ENCODE data around the gene RXRG.
A peak's percentile ranks its signal among the peaks of the same experiment; 100 is the strongest.

The RXRG gene

DNA sequence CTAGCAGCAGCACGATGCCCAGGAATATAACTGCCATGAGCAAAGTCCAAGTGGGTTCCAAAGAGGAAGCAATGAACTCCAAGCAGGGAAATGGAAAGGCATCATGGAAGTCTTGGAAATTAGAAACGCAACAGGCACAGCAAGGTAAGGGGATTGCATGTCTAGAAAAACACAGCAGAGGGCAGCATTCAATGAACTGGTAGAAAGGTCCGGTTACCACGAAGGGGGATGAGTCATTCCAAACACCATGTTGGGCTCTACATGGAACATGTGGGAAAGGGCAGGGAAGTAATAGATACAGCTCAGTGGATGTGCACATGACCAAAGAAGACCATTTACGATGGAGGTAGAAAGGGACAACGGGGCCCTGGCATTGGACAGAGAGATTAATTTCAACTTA lies 36.4 kb downstream of the RXRG start:
- DNase-seq = no peak

DNA sequence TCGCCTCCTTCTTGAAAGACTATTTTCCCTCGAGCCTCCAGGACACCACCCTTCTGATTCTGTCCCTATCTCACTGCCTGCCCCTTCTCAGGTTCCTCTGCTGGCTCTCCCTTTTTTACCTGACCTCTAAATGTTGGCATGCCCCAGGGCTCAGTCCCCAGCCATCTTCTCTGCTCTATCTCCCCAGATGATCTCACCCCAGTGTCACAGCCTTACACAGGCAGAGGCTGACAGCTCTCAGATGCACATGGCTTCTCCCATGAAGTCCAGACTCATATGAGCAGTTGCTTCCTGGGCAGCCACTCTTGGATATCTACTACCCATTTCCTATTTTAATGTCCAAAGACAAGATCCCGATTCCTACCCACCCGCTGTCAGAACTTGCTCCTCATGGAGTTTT lies 37.5 kb downstream of the RXRG start:
- no peak for DNase-seq

DNA sequence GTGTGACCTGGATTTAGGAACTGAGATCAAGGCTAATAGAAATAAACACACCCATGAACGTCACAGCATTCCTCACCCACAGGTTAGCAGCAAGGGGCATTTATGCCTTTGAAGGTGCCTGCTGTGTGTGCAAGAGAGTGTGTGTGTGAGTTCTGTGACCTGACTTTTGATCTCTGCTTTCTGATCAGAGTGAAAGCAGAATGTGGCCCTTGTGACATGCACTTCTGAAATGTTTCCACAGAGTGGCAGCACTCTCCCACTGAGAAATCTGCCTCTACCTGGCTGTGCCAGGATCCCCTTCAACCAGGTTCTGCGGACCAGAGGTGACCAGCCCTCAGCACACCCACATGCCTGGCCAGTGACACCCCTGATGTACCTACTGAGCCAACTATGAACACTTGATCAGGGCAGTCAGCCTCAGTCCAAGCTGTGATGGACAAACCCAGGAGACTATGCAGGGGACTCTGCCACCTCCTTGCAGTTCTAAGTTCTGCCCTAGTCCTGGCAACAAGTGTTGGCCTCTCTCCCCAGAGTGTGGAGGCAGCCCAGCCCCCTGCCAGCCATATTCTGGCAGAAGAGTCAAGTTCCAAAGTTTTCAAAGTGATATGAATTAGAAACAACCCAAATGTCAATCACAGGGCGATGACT lies 41.0 kb downstream of the RXRG start:
- DNase-seq = peak in 1 of 5 experiments; percentile 41

DNA sequence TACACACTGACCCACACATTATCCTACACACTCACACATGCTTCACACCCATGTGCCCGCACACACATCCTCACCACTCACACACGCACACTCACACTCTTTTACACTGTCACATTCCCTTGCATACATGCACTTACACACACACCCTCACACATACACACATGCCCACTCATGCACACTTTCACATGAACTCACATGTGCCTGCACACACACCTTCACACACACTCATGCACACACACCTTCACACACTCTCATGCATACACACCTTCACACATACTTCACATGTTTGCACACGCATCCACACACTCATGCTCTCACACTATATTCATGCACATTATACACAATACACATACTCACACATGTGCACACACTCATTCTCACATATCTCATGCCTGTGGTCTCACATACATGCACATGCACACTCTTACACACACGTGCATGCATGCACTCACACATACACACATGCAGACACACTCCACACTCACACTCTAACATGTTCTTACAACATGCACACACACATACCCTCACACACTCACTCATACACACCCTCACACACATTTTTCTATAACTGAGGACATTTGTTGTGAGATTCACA lies 42.3 kb downstream of the RXRG start:
- no peak for DNase-seq

DNA sequence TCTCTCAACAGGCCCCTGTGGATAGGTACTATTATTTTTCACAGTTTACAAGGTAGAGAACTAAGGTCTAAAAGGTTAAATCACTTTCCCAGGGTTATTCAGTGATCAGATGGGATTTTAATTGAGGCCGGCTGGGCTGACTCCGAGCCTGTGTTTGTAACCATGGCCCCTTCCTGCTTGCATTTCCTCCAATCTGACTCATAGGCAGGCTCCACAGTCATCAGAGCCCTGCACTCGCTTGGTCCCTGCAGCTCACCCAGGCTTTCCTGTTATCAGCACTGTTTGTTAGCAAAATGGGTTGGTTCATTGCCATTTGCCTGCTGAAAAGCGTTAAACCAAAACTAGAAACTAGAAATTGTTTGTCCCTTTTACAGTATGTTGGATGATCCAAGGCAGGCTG lies 47.0 kb downstream of the RXRG start:
- DNase-seq = peak in 1 of 5 experiments; percentile 39

DNA sequence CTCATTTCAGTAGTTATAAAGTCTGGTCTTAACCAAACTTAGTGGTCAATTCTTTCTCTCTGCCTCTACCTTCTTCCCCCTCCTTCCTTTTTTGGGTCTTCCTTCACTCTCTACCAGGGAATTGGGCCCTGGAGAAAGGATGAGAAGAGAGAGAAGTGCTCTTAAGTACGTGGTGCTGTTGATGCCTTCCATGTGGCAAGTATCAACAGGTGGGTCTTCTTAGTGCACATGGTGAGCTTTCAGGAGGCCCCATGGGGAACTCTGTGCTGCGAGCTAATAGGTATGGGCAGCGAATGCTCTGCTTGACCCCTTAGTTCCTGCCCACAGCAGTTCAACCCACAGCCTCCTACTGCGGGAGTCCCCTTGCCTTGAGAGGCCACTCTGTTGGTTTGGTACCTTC lies 49.0 kb downstream of the RXRG start:
- DNase-seq = no peak

DNA sequence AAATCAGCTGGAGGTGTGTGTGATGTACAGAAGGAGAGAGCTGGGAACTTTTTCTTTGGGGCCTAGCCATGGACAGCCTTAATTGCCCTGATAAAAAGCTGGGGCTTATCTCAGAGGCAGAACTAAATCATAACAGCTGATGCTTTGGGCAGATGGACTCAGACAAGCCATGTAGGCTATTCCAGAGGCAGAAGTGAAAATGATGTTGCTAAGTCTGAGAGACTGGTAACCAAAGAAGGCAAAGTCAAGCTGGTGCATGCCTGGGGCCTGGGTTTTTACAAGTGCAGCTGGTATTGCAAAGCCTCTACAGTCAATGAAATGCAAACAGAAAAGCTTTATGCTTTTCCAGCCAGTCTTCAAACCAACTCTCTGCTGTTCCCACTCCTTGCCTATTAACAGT lies 49.4 kb downstream of the RXRG start:
- no peak for DNase-seq

DNA sequence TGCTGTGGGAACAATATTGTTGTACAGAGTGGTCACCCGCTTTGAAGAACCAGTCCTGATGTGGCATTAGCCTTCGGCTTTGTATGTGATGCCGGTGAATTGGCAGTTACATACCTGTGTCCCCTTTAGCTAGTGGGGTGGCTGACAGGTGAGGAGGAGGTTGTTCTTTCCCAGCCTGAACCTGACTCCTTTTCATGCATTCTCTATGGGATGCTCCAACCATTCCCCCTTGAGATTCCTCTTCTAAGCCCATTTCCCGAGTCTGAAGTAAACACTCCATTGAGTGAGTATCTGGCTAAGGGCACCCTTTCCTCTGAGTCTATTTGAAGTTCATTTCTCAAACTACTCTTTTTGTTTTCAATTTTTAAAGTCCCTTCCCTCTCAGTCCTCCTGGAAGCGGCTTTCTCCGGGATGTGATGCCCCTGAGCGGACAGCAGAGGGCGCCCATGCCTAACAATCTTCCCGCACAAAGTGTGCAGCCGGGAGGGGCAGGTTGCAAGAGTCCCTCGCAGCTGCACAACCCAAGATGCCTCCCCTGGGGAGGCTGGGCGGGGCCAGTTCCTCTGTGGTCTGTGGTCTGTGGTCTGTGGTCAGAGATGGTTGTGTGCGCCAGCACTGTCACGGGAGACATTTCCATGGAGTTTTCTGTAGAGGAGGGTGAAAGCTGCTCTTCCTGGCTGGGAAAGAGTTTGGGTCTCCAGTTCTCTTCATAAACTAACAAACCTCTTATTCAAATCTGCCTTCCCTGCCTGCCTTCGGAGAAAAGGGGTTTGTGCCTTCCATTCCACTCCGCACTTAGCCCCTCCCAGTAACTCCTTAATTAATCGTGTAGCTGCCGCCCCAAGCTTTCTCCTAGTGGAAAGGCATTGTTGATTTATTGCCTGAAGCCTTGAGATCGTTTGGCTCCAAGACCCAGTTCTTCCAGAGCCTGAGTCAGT lies 52.0 kb downstream of the RXRG start:
- peak; percentile 75 to 95 (median 86) for DNase-seq

DNA sequence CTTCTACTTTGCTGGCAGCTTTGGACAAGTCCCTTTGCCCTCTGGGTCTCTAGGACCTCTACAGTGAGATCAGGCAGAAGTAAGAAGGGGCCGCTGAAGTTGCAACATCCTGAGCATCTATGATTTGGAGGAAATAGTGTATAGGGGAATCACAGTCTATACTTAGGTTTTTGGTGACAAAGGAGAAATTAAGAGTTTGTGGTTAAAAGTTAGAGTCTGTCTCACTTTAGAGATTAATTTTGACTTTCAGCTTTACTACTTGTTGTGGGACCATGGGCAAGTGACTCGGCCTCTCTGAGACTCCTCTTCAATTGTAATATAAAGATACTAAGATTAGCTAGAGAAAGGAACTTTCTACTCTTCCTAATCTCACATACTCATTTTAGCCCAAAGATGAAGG lies 55.3 kb downstream of the RXRG start:
- no peak for DNase-seq

DNA sequence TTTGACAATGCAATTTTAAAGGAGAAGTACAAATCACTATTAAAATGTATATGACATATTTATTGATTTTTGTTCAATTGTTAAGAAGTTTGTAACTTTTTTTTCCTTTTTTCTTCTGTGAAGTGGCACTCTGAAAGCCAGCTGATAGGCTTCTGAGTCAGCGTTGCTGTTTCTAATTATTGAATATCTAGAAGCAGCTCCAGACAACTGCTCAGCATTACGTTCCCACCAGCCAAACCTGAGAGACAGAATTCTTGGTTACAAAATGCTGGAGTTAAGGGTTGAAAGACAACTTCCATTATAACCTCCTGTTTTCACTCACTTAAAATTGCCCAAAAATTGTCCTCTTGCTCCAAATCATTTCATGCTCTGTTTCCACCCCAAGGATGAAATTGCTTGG lies 57.0 kb downstream of the RXRG start:
- DNase-seq = no peak

DNA sequence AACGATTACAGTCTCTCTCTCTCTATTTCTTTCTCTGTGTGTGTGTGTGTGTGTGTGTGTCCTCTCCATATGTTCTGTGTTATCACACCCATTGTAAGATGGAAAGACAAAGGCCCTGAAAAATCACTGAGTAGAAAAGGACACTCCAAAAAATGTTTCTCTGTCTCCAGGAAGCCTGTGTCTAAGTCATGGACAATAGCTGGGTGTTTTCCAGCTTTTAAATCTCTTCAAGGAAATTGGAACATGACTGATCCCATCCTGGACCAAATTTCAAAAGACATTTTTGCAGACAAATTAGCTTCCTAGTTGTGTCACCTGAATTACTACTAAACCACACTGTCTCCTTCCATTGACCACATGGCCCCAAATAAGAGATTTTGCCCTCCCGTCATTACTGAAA lies 57.4 kb downstream of the RXRG start:
- DNase-seq = no peak

DNA sequence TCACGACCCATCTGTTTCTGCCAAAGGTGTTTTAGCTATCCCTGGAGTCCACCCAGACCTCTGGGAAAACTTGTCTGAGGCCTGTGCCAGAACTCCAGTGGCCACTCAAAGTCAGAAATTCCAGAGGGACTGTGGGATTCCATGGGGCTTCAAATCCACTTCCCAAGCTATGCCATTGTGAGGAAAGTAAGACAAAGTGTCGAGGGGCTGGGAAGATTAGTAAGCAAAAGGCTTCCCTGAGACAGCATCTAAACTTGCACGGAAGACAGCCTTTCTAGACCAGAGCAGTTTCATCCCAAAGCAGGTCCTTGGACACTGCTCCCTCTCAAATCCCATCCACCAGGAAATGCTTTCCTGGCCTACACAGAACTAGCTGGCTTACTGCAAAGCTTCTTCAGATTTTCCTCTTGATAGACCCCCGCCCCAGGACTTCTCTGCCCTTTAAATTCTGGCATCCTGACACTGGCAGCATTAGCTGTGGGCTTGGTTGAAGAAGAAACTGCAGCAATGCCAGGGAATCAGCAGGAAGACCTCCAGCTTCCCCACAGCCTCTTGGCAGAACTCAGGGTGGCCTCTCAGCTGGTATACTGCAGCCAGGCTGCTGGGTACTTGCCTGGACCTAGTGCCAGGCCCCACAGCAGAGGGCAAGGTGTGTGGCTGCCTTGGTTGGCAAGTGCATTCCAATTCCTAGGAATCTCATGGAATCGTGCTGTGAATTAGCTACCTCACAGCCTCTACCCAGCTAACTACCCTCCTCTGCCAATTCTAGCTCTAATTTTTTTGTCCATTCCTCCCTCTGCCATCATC lies 61.1 kb downstream of the RXRG start:
- DNase-seq = no peak

DNA sequence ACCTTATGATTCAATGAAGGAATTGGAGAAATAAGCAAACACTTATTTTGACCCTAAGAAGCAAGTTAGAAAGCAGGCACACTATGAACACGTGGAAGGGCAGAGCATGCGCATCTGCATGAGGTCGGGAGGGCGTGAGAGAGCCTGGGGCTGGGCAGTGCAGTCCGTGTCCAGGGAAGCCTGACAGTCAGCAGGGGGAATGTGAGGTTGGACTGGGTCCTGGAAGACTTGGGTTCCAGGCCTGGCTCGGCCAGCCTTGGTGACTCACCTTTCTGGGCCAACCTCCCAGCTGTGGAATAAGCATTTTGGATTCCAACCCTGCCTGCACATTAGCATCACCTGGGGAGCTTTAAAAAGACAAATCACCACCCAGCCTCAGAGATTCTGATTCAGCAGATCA lies 61.9 kb downstream of the RXRG start:
- DNase-seq = no peak

DNA sequence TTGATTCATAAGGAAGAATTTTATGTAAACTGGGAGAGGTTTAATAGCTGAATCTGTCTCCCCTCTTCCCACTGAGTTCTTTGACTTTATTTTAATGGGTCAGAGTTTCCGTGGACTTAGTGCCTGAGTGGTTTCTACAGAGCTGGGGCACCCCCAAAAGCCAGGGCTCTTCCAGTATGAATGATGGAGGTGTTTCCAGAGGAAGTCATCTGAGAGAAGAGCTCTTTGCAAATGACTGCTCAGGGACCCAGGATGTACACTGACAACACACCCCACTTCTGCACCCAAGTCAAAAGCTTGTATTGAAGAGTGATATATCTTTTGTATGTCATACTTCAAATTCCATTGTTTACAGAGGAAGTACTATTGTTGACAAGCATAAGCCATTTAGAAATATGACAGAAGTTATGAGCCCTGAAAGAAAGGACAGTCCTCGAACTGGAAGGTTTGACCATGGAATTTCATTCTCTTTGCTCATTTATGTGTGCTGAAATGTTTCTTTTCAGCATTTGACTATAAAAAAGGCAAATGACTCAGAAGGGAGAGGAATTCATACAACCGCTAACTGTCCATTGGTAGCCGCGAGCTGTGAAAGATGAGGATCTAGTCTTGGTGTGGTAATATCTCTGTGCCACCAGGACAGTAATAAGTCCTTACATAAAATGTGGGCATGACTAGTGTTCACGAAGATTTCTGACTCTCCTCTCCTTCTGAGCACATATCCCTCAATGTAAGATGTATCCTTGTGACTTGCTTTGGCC lies 63.0 kb downstream of the RXRG start:
- no peak for DNase-seq

DNA sequence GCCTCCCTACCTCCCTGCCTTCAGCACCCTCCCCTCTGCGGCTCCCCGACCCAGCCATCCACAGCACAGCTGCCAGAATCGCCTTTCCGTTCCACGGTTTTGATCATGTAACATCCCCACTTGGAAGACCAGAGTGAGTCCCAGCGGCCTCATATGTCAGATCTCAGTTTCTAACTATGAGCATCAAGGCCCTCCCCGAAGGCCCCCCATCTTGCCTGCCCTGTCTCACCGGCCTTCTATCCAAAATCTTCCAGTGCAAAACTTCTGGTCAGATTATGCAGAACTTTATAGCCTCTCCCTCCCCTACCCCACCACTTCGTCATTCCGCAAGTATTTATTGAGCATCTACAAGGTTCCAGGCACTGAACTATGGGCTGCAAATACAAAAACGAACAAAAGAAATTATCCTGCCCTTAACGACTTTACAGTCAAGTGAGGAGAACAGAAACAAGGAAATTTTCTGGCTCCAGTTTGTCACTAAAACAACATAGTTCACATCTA lies 68.1 kb downstream of the RXRG start:
- DNase-seq = no peak

DNA sequence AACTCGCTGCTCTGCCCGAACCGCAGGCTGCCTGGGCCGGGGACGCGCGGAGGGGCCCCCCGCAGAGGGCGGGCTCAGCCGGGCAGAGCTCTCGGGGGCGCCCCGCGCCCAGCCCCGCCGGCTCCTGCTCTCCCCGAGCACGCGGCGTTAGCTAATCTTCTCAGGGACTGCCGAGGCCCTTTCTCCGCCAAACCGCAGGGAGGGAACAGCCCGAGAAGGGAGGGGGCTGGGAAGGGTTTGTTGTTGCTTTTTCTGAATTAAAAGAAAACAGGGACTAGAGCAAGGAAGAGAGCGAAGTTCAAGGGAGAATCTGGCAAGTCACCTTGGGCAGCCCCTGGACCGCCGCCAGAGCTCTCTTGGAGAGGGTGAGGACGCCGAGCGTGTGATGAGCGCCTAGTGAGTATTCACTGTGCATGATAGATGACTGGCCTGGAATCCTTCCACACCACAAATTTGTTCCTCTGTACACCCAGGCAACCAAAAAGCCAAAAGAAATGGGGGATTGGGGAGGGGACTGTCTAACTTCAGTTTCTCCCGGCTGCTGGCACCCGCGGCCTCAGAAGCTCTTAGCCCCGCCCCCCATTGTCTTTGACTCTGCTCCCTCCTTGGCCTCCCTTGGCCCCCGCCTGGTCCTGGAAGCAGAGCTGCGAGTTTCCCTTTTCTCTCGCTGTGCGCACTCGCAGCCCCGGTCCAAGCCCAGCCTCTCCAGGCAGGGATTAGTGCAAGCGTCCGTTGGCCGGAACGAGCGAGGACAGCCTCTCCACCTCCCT lies 68.7 kb downstream of the RXRG start:
- DNase-seq = no peak

DNA sequence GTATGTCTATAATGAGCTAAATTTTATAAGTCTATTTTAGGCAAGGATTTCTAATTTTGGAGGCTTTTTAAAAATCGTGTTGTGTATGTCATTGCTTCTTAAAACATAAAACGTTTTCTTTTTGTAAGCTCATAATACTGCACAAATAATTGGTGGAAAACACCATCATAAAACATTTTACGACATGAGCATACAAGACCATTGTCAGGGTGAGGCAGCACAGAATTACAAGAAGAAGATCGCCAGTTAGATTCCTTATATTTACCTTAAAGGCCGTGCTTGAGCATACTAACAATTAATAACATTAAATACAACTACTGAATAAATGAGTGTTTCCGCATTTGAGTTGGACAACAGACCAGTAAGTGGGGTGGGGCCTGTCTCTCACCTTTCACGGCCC lies 69.3 kb downstream of the RXRG start:
- no peak for DNase-seq

DNA sequence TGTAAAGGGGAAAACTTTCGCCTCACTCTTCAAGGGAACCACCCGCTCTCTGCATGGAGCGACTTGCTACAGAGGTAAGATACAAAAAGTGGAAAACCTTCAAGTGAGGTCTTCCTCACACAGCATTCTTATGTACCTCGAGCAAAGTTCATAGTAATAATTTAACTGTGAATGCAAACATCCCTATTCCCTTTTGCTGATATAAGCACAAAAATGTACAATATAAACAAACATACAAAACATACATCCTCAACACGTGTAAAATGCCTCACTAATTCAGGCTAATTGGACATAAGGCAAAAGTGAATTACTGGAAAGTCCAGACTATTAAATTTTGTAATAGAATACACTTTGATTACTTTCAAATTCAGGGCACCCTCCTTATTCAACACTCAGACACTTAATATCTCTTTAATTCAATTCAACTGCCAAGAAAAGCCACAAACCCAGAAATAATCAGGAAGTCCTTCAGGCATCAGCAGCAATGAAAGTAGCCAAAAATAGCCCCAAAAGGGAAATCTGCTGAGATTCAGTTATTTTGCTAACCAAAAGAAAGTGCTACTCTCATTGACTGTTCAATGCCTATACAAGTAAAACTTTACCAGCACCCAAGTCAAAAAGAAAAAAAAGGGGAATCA lies 73.2 kb downstream of the RXRG start:
- no peak for DNase-seq

DNA sequence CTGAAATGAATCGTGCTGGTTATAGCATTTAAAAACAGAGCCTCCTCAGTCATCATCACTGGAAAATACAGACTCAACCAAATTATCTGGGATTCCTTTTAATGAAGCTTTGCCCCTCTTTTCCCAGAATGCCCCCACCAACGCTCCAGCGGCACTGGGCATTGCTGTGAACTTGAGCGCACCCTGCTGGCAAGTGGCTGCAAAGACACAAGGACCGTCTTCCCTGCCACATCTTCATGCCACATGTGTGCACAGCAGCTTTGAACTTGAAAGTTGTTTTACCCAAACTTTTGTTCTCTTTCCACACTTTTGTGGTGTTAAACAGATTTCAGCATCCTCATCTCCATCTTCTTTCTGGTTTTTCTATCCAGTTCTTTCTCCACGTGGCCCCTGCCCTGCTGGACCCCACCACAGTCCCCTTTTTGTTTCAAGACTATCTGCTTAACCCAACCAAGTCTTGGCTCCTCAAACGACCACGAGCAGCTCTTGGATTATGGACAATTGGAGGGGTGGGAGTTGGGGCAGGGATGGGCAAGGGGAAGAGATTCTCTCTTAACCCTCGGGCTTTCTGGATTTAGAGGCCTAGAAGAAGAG lies 75.6 kb downstream of the RXRG start:
- peak in 3 of 5 experiments; percentile 33 to 35 (median 34) for DNase-seq

DNA sequence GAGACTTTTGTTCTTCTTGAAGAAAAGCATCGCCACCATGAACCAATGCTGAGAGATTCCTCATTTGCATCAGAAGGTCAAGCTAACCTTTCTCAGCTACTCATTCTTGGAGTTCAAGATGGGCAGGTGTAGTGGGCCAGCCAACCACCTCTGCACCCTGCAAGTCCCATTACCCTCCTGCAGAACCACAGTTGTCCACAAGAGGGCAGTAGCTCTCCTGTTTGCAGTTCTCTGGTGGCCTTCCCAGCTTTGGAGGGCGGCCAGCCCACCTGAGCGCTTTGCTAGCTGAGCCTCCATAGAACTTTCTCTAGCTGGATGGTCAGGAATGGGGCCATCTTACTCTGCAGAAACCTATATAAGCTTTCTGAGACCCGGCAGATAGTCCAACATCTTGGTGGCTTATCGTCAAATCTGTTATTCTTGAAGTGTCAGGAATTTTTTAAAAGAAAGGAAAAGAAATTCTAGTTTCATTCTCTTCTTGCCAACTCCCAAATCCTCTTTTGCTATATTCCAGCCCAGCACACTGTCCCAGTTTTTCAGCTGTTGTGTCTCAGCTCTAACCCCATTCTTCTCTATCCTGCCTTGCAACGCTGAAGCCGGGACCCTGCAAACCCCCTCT lies 77.4 kb downstream of the RXRG start:
- peak; percentile 37 to 73 (median 57) for DNase-seq

Data from T-helper 2 cell (primary cell).